CD4-positive, alpha-beta T cell treated with Interleukin-15 for 1 hour (primary cell): ENCODE measurements around the gene TP53BP1.
"Not testable (repeated sequence)": the region's sequence is repeated elsewhere in the genome, so short reads cannot be mapped to it uniquely, and the experiment has no call there.

Source experiments
- DNase-seq: peaks from one replicate; pipeline ENCODE4 v3.0.0-alpha.2; 2020

The TP53BP1 gene, protein sequence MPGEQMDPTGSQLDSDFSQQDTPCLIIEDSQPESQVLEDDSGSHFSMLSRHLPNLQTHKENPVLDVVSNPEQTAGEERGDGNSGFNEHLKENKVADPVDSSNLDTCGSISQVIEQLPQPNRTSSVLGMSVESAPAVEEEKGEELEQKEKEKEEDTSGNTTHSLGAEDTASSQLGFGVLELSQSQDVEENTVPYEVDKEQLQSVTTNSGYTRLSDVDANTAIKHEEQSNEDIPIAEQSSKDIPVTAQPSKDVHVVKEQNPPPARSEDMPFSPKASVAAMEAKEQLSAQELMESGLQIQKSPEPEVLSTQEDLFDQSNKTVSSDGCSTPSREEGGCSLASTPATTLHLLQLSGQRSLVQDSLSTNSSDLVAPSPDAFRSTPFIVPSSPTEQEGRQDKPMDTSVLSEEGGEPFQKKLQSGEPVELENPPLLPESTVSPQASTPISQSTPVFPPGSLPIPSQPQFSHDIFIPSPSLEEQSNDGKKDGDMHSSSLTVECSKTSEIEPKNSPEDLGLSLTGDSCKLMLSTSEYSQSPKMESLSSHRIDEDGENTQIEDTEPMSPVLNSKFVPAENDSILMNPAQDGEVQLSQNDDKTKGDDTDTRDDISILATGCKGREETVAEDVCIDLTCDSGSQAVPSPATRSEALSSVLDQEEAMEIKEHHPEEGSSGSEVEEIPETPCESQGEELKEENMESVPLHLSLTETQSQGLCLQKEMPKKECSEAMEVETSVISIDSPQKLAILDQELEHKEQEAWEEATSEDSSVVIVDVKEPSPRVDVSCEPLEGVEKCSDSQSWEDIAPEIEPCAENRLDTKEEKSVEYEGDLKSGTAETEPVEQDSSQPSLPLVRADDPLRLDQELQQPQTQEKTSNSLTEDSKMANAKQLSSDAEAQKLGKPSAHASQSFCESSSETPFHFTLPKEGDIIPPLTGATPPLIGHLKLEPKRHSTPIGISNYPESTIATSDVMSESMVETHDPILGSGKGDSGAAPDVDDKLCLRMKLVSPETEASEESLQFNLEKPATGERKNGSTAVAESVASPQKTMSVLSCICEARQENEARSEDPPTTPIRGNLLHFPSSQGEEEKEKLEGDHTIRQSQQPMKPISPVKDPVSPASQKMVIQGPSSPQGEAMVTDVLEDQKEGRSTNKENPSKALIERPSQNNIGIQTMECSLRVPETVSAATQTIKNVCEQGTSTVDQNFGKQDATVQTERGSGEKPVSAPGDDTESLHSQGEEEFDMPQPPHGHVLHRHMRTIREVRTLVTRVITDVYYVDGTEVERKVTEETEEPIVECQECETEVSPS (N-terminal part only)

DNA sequence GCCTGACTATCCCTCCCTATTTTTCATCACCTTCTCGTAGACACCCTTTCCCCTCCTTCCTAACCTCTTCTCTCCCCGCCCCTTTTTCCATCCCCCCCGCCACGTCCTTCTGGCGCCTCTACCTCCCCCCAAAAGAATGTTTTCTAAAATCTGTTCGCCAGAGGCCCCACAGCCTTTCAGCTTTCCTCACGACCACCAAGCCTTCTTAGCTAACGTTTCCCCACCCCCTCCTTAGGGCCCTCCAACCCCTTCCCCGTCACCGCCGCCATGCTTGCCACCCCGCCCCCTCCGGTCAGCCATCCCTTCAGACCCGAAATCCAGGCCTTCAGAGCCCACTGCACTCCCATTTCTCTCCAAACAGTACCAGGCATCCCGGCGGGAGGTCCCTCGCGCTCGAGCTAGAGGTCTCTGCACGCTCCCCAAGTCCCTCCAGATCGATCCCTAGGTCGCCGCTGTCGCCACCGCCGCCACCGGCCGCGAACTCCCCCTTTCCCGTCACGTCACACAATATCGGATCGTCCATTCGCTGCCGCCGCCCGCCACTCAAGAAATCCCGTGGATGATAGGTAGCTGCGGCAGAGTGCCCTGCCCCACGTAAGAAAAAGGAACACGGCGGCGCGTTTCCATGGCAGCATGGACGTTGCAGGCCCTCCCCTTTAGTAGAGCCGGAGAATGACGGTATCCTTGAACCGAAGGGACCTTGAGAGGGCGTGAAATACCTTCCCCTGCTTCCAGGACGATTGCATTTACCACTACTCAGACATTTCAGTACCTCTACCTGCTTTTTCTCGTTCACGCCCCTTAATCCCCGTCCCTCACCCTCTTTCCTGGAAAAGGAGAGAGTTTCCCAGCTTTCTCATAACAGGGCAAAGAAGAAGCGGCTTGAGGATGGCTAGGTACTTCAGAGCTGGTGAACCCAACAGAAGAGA is at the start of gene TP53BP1:
Gene TP53BP1, minus strand, starts transcription at position 484 of the 929 bp plus-strand sequence. Its CDS starts 113 bp downstream, at position 371.
- peak; percentile 95 for DNase-seq

DNA sequence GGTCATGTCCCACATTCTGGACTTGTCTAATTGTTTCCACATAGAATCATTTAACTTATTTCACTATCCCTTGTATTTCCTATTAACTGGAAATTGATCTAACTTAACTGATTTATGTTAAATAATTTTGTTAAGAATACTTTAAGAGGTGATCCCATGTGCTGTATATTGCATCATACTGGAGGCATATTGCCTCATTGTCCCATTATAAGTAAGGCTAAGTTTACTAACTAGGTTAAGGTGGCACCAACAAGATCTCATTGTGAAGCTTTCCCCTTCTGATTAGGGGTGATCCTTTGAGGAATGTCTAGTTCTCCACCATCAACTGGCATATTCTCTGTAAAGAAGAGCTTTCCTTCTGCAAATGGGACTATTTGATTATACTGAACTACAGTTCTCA is 48.8 kb upstream of the TP53BP1 start:
- DNase-seq: no peak

DNA sequence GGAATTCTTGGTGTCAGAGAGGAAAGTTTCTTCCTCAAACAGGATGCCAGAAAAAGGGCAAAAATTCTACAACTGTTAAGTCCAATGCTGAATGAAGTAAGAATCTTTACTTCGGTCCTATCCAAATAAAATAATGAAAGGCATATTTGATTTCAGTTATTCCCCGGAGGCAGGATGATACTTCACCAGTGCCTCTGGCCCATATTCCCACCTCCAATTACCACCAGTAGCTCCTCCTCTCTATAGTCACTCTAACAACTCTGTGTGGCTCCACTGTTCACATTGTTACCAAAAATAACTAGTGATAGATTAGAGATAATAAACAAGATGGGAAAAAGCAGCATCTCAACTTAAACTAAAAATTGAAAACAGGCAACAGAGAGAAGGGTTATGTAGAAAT is 45.1 kb upstream of the TP53BP1 start:
- DNase-seq: no peak

DNA sequence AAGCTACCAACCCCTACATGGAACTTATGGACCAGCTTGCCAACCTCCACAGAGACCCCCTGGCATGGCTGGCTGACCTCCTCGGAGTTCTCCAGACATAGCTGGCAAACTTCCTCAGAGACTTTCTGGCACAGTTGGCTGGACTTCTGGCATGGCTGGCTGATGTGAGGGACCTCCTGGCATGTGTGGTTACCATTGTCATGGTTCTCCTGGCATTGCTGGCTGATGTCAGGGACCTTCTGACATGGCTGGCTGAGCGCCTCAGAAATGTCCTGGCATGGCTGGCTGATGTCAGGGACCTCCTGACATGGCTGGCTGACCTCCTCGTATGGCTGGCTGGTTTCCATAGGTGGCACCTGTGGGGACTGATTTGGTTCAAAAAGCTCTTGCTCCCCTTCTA is 41.9 kb upstream of the TP53BP1 start:
- DNase-seq: no peak

DNA sequence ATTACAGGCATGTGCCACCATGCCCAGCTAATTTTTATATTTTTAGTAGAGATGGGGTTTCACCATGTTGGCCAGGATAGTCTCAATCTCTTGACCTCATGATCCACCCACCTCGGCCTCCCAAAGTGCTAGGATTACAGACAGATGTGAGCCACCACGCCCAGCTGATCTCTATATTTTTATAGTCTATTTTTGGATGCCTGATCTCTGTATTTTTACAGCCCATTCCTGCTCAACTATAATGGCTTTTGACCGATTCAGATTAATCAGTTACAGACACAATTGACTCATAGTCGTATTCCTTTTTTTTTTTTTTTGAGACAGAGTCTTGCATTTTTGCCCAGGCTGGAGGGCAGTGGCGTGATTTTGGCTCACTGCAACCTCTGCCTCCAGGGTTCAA is 39.9 kb upstream of the TP53BP1 start:
- not testable (repeated sequence) for DNase-seq

DNA sequence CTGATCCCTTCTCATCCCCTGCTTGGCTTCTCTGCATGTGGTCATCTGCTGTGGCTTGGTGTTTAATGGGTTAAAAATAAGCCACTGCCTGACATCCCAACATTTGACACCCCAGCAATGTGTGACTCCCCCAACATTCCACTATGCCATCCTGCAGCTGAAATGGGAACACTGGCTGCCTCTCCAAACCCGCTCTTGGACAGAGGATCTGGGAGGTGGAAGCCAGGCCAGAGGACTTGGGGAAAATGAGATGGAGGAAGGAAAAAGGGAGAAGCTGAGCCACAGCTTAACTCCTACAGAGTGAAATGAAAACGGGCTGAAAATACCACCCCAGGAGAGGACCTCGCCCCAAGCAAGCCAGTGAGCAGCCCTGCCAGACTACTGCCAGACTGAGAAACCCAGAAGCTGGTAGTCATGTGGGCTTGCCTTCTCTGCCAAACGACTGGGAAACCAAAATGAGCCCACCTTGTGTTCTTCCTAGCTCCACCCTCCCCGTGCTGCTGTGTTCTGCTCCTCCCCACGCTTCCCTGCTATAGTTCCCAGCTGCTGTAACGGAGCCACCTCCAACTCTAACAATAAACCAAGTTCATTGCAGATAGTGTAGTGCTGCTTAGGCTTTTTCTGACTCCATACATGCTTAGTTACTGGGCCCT is 38.2 kb upstream of the TP53BP1 start:
- DNase-seq: no peak

DNA sequence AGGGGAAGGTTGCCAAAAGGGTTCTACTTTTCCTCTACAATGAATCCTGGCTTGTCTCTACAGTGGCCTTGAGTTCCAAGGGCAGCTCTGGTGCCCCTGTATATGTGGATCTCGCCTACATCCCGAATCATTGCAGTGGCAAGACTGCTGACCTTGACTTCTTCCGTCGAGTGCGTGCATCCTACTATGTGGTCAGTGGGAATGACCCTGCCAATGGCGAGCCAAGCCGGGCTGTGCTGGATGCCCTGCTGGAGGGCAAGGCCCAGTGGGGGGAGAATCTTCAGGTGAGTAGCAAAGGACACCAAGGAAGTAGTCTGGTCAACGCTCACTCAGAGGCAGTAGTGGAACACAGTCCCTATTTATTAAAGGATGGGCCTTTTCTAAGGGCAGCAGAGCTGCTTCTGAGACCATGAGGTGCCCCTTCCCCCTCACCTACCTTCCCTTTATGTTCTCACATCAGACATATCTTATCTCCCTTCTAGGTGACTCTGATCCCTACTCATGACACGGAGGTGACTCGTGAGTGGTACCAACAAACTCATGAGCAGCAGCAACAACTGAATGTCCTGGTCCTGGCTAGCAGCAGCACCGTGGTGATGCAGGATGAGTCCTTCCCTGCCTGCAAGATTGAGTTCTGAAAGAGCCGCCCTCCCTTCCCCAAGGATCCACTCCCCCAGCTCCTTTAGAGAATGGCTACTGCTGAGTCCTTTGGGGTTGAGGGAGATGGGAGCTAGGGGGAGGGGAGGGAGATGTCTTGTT is 36.8 kb upstream of the TP53BP1 start:
- no peak for DNase-seq

DNA sequence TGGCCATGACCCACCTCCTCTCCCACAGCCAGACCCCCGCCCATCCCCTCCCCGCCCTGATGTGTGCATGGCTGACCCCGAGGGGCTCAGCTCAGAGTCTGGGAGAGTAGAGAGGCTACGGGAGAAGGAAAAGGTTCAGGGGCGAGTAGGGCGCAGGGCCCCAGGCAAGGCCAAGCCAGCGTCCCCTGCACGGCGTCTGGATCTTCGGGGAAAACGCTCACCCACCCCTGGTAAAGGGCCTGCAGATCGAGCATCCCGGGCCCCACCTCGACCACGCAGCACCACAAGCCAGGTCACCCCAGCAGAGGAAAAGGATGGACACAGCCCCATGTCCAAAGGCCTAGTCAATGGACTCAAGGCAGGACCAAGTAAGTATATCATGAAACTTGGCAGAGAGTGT is 36.2 kb upstream of the TP53BP1 start:
- DNase-seq: no peak

DNA sequence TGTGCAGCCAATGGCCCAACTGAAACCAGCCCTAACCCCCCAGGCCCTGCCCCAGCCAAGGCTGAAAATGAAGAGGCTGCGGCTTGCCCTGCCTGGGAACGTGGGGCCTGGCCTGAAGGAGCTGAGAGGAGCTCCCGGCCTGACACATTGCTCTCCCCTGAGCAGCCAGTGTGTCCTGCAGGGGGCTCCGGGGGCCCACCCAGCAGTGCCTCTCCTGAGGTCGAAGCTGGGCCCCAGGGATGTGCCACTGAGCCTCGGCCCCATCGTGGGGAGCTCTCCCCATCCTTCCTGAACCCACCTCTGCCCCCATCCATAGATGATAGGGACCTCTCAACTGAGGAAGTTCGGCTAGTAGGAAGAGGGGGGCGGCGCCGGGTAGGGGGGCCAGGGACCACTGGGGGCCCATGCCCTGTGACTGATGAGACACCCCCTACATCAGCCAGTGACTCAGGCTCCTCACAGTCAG is 35.6 kb upstream of the TP53BP1 start:
- no peak for DNase-seq

DNA sequence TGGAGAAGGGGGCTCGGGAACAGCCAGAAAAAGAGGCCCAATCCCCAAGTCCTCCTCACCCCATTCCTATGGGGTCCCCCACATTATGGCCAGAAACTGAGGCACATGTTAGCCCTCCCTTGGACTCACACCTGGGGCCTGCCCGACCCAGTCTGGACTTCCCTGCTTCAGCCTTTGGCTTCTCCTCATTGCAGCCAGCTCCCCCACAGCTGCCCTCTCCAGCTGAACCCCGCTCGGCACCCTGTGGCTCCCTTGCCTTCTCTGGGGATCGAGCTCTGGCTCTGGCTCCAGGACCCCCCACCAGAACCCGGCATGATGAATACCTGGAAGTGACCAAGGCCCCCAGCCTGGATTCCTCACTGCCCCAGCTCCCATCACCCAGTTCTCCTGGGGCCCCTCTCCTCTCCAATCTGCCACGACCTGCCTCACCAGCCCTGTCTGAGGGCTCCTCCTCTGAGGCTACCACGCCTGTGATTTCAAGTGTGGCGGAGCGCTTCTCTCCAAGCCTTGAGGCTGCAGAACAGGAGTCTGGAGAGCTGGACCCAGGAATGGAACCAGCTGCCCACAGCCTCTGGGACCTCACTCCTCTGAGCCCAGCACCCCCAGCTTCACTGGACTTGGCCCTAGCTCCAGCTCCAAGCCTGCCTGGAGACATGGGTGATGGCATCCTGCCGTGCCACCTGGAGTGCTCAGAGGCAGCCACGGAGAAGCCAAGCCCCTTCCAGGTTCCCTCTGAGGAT is 35.0 kb upstream of the TP53BP1 start:
- DNase-seq: no peak

DNA sequence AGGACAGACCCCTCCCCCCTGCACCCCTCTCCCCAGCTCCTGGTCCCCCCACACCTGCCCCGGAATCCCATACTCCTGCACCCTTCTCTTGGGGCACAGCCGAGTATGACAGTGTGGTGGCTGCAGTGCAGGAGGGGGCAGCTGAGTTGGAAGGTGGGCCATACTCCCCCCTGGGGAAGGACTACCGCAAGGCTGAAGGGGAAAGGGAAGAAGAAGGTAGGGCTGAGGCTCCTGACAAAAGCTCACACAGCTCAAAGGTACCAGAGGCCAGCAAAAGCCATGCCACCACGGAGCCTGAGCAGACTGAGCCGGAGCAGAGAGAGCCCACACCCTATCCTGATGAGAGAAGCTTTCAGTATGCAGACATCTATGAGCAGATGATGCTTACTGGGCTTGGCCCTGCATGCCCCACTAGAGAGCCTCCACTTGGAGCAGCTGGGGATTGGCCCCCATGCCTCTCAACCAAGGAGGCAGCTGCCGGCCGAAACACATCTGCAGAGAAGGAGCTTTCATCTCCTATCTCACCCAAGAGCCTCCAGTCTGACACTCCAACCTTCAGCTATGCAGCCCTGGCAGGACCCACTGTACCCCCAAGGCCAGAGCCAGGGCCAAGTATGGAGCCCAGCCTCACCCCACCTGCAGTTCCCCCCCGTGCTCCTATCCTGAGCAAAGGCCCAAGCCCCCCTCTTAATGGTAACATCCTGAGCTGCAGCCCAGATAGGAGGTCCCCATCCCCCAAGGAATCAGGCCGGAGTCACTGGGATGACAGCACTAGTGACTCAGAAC is 34.3 kb upstream of the TP53BP1 start:
- no peak for DNase-seq

DNA sequence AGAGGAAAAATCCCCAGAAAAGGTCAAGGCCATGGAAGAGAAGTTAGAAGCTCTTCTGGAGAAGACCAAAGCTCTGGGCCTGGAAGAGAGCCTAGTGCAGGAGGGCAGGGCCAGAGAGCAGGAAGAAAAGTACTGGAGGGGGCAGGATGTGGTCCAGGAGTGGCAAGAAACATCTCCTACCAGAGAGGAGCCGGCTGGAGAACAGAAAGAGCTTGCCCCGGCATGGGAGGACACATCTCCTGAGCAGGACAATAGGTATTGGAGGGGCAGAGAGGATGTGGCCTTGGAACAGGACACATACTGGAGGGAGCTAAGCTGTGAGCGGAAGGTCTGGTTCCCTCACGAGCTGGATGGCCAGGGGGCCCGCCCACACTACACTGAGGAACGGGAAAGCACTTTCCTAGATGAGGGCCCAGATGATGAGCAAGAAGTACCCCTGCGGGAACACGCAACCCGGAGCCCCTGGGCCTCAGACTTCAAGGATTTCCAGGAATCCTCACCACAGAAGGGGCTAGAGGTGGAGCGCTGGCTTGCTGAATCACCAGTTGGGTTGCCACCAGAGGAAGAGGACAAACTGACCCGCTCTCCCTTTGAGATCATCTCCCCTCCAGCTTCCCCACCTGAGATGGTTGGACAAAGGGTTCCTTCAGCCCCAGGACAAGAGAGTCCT is 33.4 kb upstream of the TP53BP1 start:
- no peak for DNase-seq

DNA sequence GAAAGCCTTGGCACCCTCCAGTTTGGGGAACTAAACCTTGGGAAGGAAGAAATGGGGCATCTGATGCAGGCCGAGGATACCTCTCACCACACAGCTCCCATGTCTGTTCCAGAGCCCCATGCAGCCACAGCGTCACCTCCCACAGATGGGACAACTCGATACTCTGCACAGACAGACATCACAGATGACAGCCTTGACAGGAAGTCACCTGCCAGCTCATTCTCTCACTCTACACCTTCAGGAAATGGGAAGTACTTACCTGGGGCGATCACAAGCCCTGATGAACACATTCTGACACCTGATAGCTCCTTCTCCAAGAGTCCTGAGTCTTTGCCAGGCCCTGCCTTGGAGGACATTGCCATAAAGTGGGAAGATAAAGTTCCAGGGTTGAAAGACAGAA is 32.2 kb upstream of the TP53BP1 start:
- DNase-seq: no peak

DNA sequence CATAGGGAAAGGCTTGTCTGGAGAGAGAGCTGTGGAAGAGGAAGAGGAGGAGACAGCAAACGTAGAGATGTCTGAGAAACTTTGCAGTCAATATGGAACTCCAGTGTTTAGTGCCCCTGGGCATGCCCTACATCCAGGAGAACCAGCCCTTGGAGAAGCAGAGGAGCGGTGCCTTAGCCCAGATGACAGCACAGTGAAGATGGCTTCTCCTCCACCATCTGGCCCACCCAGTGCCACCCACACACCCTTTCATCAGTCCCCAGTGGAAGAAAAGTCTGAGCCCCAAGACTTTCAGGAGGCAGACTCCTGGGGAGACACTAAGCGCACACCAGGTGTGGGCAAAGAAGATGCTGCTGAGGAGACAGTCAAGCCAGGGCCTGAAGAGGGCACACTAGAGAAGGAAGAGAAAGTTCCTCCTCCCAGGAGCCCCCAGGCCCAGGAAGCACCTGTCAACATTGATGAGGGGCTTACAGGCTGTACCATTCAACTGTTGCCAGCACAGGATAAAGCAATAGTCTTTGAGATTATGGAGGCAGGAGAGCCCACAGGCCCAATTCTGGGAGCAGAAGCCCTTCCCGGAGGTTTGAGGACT is 31.4 kb upstream of the TP53BP1 start:
- DNase-seq: no peak

DNA sequence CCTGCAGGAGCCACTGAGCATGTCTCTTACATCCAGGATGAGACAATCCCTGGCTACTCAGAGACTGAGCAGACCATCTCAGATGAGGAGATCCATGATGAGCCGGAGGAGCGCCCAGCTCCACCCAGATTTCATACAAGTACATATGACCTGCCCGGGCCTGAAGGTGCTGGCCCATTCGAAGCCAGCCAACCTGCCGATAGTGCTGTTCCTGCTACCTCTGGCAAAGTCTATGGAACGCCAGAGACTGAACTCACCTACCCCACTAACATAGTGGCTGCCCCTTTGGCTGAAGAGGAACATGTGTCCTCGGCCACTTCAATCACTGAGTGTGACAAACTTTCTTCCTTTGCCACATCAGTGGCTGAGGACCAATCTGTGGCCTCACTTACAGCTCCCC is 30.7 kb upstream of the TP53BP1 start:
- no peak for DNase-seq

DNA sequence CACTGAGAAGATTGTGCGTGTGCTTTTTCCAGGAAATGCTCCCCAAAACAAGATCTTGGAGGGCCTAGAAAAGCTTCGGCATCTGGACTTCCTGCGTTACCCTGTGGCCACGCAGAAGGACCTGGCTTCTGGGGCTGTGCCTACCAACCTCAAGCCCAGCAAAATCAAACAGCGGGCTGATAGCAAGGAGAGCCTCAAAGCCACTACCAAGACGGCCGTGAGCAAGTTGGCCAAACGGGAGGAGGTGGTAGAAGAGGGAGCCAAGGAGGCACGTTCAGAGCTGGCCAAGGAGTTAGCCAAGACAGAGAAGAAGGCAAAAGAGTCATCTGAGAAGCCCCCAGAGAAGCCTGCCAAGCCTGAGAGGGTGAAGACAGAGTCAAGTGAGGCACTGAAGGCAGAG is 29.3 kb upstream of the TP53BP1 start:
- no peak for DNase-seq

DNA sequence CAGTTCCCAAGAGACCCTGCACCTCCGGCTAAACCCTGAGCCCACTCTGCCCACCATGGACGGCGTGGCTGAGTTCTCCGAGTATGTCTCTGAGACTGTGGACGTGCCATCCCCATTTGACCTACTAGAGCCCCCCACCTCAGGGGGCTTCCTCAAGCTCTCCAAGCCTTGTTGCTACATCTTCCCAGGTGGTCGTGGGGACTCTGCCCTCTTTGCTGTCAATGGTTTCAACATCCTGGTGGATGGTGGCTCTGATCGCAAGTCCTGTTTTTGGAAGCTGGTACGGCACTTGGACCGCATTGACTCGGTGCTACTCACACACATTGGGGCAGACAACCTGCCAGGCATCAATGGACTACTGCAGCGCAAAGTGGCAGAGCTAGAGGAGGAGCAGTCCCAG is 28.5 kb upstream of the TP53BP1 start:
- DNase-seq: no peak

DNA sequence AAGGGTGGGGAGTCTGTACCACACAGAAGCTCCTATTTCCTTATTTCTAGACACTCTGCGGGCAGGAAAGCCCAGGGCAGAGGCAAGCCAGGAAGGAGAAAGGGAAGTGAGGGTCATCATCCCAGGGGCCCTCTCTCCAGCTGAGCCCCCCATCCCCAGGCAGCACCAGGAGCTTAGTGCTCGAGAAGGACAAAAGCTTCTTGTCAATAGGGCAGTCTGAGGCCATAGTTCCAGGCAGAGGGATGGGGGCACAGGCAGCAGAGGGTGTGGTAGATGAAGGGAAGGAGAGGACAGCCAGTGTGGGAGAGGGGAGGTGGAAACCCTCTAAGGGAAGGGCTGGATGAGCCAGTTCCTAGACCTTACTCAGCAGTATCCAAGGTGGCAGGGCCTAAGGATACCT is 27.2 kb upstream of the TP53BP1 start:
- DNase-seq: no peak
